Cardiac muscle cell (in vitro differentiated cells and primary cell): ENCODE data around the gene KLHL21. TPM values are rescaled to one million over a fixed set of nuclear protein-coding genes. Genes with fewer than 3 reads are reported as not detected.
A peak's percentile ranks its signal among the peaks of the same experiment; 100 is the strongest.

Source experiments
- DNase-seq, 2 donors: peaks; one replicate each; pipeline versions ENCODE4 v3.0.0 to v3.0.0-alpha.2; 2010 to 2017; ENCODE audit warnings: low read depth in 1 of 2, low spot score in 1 of 2
- H3K27ac ChIP-seq: fragments of 200-600 bp; sonication (generic); 2 replicates; pipeline ENCODE4 v1.5.1; 2016
- H3K27me3 ChIP-seq: fragments of 200-600 bp; sonication (generic); 2 replicates; pipeline ENCODE4 v1.6.0; 2016; ENCODE audit warnings: control low read depth
- H3K36me3 ChIP-seq: fragments of 200-600 bp; sonication (generic); 2 replicates; pipeline ENCODE4 v1.5.1; 2016; ENCODE audit warnings: control low read depth
- H3K4me1 ChIP-seq: fragments of 200-600 bp; sonication (generic); 2 replicates; pipeline ENCODE4 v1.8.1; 2017; ENCODE audit warnings: low read depth, mild to moderate bottlenecking, mixed run types
- H3K4me3 ChIP-seq: fragments of 200-600 bp; sonication (generic); 2 replicates; pipeline ENCODE4 v1.5.1; 2016; ENCODE audit warnings: mild to moderate bottlenecking
- H3K9me3 ChIP-seq: fragments of 200-600 bp; sonication (generic); 2 replicates; pipeline ENCODE4 v1.5.1; 2017; ENCODE audit warnings: low read depth, mild to moderate bottlenecking, control low read depth
- polyA plus RNA-seq: library from polyadenylated mRNA; unstranded; fragments of >200 nt; fragmentation: Nextera tagmentation; extraction: Ambion mirVana; gene quantifications from 2 replicates; pipeline ENCODE4 v1.2.1, GENCODE V29; 2016
- total RNA-seq: library from RNA; depleted of rRNA; stranded (reverse); fragments of >200 nt; gene quantifications from 2 replicates; pipeline ENCODE4 v1.2.3, GENCODE V29; 2016
- TF ChIP-seq, protein P1 (sequence below): IDR thresholded peaks from 2 replicates; pipeline ENCODE4 v1.5.1; 2012; ENCODE audit warnings: low read depth, mild to moderate bottlenecking, low read length

Gene KLHL21
- total and polyA plus RNA-seq, 2 experiments from 2014 or later: 40.6 to 90.5 TPM

DNA sequence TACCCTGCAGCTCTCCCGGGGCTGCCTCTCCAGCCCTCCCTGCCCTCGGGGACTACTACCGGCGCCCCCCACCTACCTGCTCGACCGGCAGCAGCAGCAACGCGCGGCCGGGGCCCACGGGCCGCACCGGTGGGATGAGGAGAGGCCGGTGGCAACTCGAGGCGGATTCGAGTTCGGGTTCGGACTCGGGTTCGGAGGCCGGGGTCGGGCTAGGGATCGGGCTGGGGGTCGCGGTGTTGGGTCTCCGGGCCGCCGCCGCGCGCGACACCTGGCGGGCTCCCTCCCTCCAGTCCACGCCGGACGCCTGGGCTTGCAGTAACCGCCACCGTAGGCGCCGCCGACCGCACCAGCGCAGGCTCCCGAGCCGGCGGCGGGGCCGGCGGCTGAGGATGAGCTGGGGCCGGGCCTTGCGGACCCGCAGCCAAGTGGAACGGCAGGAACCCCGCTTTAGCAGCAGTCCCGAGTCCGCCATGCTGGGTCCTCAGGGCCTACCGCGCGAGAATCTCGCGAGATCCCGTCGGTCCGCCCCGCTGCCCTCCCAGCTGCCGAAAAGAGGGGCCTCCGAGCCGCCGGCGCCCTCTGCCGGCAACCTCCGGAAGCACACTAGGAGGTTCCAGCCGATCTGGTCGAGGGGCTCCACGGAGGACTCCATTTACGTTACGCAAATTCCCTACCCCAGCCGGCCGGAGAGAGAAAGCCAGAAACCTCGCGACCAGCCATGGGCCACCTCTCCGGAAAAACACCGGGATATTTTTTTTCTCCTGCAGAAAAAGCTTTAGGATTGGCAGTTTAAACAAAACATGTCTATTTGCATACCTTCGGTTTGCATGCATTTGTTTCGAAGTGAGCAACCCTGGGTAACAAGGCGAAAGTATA, 48.4 kb downstream of the KLHL21 start, which contains the start of gene NOL9:
Gene NOL9 (minus strand): TSS at position 483 of the 876 bp plus-strand sequence. CDS start 11 bp downstream, at position 472.
- peak; percentile 94 to 95 for DNase-seq

DNA sequence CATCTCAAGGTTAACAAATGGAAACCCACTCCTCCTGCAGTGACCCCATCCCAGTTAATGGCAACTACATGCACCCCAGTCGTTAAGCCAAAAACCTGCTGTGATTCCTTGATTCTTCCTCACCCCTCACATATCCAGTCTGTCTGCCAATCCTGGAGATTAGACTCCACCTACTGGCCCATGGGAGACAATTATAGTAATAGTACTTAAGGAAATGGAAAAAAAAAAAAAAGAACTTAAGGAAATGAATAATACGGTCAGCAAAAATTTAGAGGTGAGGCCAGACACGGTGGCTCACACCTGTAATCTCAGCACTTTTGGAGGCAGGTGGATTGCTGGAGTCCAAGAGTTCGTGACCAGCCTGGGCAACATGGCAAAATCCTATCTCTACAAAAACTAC, 55.4 kb downstream of the KLHL21 start:
- H3K9me3 ChIP-seq: no peaks in the 10 kb centered on the region
- no peaks in the 10 kb centered on the region for H3K27me3 ChIP-seq
- H3K4me3 ChIP-seq: no peak overlapping the region
- no peak overlapping the region for H3K27ac ChIP-seq
- TF ChIP-seq, protein P1, sequence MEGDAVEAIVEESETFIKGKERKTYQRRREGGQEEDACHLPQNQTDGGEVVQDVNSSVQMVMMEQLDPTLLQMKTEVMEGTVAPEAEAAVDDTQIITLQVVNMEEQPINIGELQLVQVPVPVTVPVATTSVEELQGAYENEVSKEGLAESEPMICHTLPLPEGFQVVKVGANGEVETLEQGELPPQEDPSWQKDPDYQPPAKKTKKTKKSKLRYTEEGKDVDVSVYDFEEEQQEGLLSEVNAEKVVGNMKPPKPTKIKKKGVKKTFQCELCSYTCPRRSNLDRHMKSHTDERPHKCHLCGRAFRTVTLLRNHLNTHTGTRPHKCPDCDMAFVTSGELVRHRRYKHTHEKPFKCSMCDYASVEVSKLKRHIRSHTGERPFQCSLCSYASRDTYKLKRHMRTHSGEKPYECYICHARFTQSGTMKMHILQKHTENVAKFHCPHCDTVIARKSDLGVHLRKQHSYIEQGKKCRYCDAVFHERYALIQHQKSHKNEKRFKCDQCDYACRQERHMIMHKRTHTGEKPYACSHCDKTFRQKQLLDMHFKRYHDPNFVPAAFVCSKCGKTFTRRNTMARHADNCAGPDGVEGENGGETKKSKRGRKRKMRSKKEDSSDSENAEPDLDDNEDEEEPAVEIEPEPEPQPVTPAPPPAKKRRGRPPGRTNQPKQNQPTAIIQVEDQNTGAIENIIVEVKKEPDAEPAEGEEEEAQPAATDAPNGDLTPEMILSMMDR: no peak
- H3K36me3 ChIP-seq: peaks cover 42% of the 10 kb centered on the region
- H3K4me1 ChIP-seq: no peaks in the 10 kb centered on the region
- no peak for DNase-seq

More for the DNA sequence above, 48.4 kb downstream of the KLHL21 start, which contains the start of gene NOL9:
- no peaks in the 10 kb centered on the region for H3K9me3 ChIP-seq
- TF ChIP-seq, protein P1: peak; percentile 89
- H3K4me3 ChIP-seq: peak within 1 kb of the TSS; percentile 97
- no peaks in the 10 kb centered on the region for H3K27me3 ChIP-seq
- peaks cover 15% of the 10 kb centered on the region for H3K36me3 ChIP-seq
- peaks cover 6% of the 10 kb centered on the region for H3K4me1 ChIP-seq
- peak within 1 kb of the TSS; percentile 79 for H3K27ac ChIP-seq

DNA sequence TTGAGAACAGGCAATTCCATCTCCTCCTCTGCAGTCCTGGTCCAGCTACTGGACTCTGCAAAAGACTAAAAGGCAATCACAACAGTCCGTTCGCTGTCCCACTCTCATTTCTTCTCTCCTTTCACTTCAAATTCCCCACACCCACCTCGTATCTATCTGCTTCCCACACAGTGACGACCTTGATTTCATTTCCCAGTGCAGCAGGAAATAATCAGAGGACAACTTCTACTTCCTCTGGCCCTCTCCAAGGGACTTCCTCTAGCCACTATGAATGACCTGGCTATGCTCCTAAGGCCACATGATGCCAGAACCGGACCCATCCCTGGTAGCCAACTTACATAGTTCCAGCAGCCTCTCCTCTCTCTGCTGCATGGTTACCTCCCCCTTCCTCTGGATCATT, 56.3 kb downstream of the KLHL21 start:
- Histone ChIP-seq H3K27ac (no peak overlapping the region), H3K27me3 (no peaks in the 10 kb centered on the region), H3K4me1 (no peaks in the 10 kb centered on the region), H3K36me3 (peaks cover 43% of the 10 kb centered on the region), H3K9me3 (no peaks in the 10 kb centered on the region), H3K4me3 (no peak overlapping the region)
- TF ChIP-seq, protein P1: no peak
- DNase-seq: no peak

DNA sequence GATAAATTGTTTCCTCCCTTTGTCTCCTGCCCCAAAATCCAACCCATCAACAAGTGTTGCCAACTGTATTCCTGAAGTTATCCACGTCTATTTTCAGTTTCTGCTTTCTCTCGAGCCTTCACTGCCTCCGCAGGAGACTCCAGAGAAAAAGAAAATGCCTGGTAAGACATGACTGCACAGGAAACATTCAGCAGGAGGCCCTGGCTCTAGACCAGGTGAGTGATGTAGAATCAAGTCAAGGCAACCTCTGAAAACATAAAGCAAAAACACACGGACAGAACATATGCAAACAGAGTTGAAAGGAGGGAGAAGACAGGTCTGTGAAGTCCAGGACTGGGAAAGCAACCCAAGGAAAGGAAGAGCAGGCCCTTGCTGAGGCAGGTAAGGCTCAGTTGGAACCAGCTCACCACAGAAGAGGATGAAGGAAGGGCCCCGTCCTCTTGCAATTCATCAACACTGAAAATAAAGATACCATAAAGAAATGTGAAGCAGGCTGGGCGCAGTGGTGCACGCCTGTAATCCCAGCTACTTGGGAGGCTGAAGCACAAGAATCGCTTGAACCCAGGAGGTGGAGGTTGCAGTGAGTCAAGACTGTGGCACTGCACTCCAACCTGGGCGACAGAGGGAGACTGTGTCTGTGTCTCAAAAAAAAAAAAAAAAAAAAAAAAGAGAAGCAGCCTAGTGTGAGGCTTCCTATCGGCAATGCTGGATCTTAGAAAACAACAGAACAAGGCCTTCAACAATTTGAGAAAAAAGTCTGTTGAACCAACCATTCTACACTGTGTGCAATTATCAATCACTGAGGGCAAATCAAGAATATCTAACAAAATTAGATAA, 57.2 kb downstream of the KLHL21 start:
- DNase-seq: no peak
- no peak overlapping the region for H3K4me3 ChIP-seq
- no peak overlapping the region for H3K27ac ChIP-seq
- H3K27me3 ChIP-seq: no peaks in the 10 kb centered on the region
- TF ChIP-seq, protein P1: no peak
- H3K36me3 ChIP-seq: peaks cover 39% of the 10 kb centered on the region
- no peaks in the 10 kb centered on the region for H3K4me1 ChIP-seq
- H3K9me3 ChIP-seq: no peaks in the 10 kb centered on the region

DNA sequence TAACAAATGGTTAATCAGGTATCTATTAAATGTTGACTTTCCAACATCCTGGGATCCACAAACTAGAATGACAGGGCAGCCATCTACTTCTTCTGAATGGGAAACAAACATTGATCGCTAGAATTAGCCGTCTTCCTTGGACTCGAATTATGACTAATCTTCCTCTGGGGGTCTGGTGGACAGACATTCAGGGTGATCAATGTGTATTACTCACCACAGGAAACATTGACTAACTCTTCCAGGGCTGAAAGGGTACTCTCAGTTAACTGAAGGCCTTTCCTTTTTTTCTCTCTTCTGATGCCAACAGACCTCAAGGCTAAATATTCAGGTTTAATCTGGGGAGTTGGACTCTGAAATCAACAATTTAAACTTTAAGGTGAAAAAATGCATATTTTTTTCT, 57.8 kb downstream of the KLHL21 start:
- Histone ChIP-seq H3K4me1 (no peaks in the 10 kb centered on the region), H3K4me3 (no peak overlapping the region), H3K27me3 (no peaks in the 10 kb centered on the region), H3K36me3 (peaks cover 36% of the 10 kb centered on the region), H3K9me3 (no peaks in the 10 kb centered on the region), H3K27ac (no peak overlapping the region)
- TF ChIP-seq, protein P1: no peak
- no peak for DNase-seq

Other genes with a start within 250 kb of the KLHL21 start
- gene ACOT7, start 209.1 kb downstream of the KLHL21 start, total RNA-seq: 11.8 and 24.2 TPM in 2 replicates
- gene ACOT7, start 209.1 kb downstream of the KLHL21 start, polyA plus RNA-seq: 22.3 and 51.2 TPM in 2 replicates
- not detected in 2 replicates for gene HES2, start 182.9 kb downstream of the KLHL21 start, total RNA-seq
- 0.09 TPM in 1 of 2 replicates, not detected in the other for gene HES2, start 182.9 kb downstream of the KLHL21 start, polyA plus RNA-seq
- gene ESPN, start 178.1 kb downstream of the KLHL21 start, total RNA-seq: 9.7 and 18.1 TPM in 2 replicates
- gene ESPN, start 178.1 kb downstream of the KLHL21 start, polyA plus RNA-seq: 8.0 and 9.7 TPM in 2 replicates
- gene TNFRSF25, start 136.7 kb downstream of the KLHL21 start, total RNA-seq: 24.4 and 31.4 TPM in 2 replicates
- 11.3 and 11.8 TPM in 2 replicates for gene TNFRSF25, start 136.7 kb downstream of the KLHL21 start, polyA plus RNA-seq
- gene PLEKHG5, start 111.2 kb downstream of the KLHL21 start, total RNA-seq: 21.8 and 34.8 TPM in 2 replicates
- gene PLEKHG5, start 111.2 kb downstream of the KLHL21 start, polyA plus RNA-seq: 9.6 and 18.7 TPM in 2 replicates
- gene NOL9, start 48.4 kb downstream of the KLHL21 start, total RNA-seq: 22.4 and 33.2 TPM in 2 replicates
- gene NOL9, start 48.4 kb downstream of the KLHL21 start, polyA plus RNA-seq: 12.9 and 16.7 TPM in 2 replicates
- gene TAS1R1, start 47.6 kb downstream of the KLHL21 start, total RNA-seq: not detected in 2 replicates
- gene TAS1R1, start 47.6 kb downstream of the KLHL21 start, polyA plus RNA-seq: 0.17 TPM in 1 of 2 replicates, not detected in the other
- gene ZBTB48, start 22.9 kb downstream of the KLHL21 start, total RNA-seq: 38.5 and 46.3 TPM in 2 replicates
- gene ZBTB48, start 22.9 kb downstream of the KLHL21 start, polyA plus RNA-seq: 22.4 and 28.8 TPM in 2 replicates
- gene PHF13, start 10.9 kb upstream of the KLHL21 start, total RNA-seq: 20.6 and 31.6 TPM in 2 replicates
- gene PHF13, start 10.9 kb upstream of the KLHL21 start, polyA plus RNA-seq: 16.8 and 25.9 TPM in 2 replicates
- gene THAP3, start 22.0 kb upstream of the KLHL21 start, total RNA-seq: 46.0 and 55.5 TPM in 2 replicates
- 35.1 and 43.7 TPM in 2 replicates for gene THAP3, start 22.0 kb upstream of the KLHL21 start, polyA plus RNA-seq
- 48.8 and 67.9 TPM in 2 replicates for gene DNAJC11, start 98.9 kb upstream of the KLHL21 start, total RNA-seq
- gene DNAJC11, start 98.9 kb upstream of the KLHL21 start, polyA plus RNA-seq: 54.3 and 64.7 TPM in 2 replicates
- 209 and 213 TPM in 2 replicates for gene CAMTA1, start 182.6 kb upstream of the KLHL21 start, total RNA-seq
- gene CAMTA1, start 182.6 kb upstream of the KLHL21 start, polyA plus RNA-seq: 336 and 341 TPM in 2 replicates